DOHH2 (cell line): ENCODE results near the gene ERAL1.

Source experiments
- H3F3A ChIP-seq: fragments of 200-600 bp; sonication (generic), shearing (Covaris generic); 2 replicates; pipeline ENCODE4 v1.6.0; 2016; ENCODE audit warnings: antibody characterized with exemption, mild to moderate bottlenecking; ENCODE audit not compliant: control insufficient read depth, insufficient read depth
- H3K27ac ChIP-seq: fragments of 200-600 bp; sonication (generic); 2 replicates; pipeline ENCODE4 v1.5.1; 2014; ENCODE audit warnings: low read depth, mild to moderate bottlenecking, low read length, moderate library complexity
- H3K27me3 ChIP-seq: fragments of 200-600 bp; sonication (generic); 2 replicates; pipeline ENCODE4 v1.6.1; 2014; ENCODE audit warnings: mild to moderate bottlenecking, low read length, mixed read lengths; ENCODE audit not compliant: control insufficient read depth
- H3K36me3 ChIP-seq: fragments of 200-600 bp; sonication (generic); 2 replicates; pipeline ENCODE4 v1.6.1; 2014; ENCODE audit warnings: mild to moderate bottlenecking, low read length, moderate library complexity, mixed read lengths; ENCODE audit not compliant: control insufficient read depth
- H3K4me1 ChIP-seq: fragments of 200-600 bp; sonication (generic); 2 replicates; pipeline ENCODE4 v1.6.1; 2014; ENCODE audit warnings: mild to moderate bottlenecking, low read length, mixed read lengths; ENCODE audit not compliant: control insufficient read depth
- H3K4me2 ChIP-seq: fragments of 200-600 bp; sonication (generic); 2 replicates; pipeline ENCODE4 v1.6.0; 2014; ENCODE audit warnings: mild to moderate bottlenecking, low read length, moderate library complexity
- H3K4me3 ChIP-seq: fragments of 200-600 bp; sonication (generic); 2 replicates; pipeline ENCODE4 v1.5.1; 2014; ENCODE audit warnings: mild to moderate bottlenecking, low read length, mixed read lengths
- H3K79me2 ChIP-seq: fragments of 200-600 bp; sonication (generic); 2 replicates; pipeline ENCODE4 v1.6.1; 2014; ENCODE audit warnings: mild to moderate bottlenecking, low read length, mixed read lengths; ENCODE audit not compliant: control insufficient read depth
- H3K9me2 ChIP-seq: fragments of 200-600 bp; sonication (generic); replicated peaks from 2 replicates; pipeline ENCODE4 v1.6.1; 2014; ENCODE audit warnings: mild to moderate bottlenecking, low read length, mixed read lengths; ENCODE audit not compliant: control insufficient read depth
- H3K9me3 ChIP-seq: fragments of 200-600 bp; sonication (generic); 2 replicates; pipeline ENCODE4 v1.6.1; 2014; ENCODE audit warnings: antibody characterized with exemption, low read length, mixed read lengths; ENCODE audit not compliant: control insufficient read depth, insufficient read depth
- H4K20me1 ChIP-seq: fragments of 200-600 bp; sonication (generic); 2 replicates; pipeline ENCODE4 v1.6.0; 2014; ENCODE audit warnings: low read depth, mild to moderate bottlenecking, antibody characterized with exemption, low read length, moderate library complexity; ENCODE audit not compliant: control insufficient read depth, insufficient read depth
- EZH2phosphoT487 ChIP-seq: fragments of 200-600 bp; sonication (generic); IDR thresholded peaks from 2 replicates; pipeline ENCODE4 v1.6.1; 2017; ENCODE audit warnings: borderline replicate concordance, mild to moderate bottlenecking, antibody characterized with exemption, low read length, moderate library complexity, mixed read lengths
- TF ChIP-seq, protein P1 (sequence below): fragments of 200-600 bp; sonication (generic); IDR thresholded peaks from one replicate; pipeline ENCODE4 v1.5.1; 2014; ENCODE audit warnings: antibody characterized with exemption, mild to moderate bottlenecking, low read depth, low read length; ENCODE audit not compliant: poor library complexity, severe bottlenecking

ERAL1 gene

DNA sequence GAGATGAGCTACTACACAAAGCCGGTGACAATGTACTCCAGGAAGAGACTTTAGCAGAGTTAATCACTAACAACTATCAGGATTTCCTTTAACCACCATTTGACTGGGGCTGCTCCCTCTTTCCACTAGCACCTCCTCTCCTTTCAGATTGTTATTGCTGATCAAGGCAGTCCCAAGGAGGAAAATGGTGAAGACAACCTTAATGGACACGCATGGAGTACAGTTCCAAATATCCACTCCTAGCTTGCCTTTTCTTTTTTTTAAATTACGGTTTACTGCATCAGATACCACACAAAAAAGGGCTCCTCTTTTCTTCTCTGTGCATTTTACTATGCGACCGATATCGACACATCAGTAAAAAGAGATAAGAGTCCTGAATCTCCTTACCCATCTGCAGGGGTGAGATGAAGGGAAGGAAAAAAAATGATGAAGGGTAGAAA, 43.1 kb upstream of the ERAL1 start:
- TF ChIP-seq, protein P1, sequence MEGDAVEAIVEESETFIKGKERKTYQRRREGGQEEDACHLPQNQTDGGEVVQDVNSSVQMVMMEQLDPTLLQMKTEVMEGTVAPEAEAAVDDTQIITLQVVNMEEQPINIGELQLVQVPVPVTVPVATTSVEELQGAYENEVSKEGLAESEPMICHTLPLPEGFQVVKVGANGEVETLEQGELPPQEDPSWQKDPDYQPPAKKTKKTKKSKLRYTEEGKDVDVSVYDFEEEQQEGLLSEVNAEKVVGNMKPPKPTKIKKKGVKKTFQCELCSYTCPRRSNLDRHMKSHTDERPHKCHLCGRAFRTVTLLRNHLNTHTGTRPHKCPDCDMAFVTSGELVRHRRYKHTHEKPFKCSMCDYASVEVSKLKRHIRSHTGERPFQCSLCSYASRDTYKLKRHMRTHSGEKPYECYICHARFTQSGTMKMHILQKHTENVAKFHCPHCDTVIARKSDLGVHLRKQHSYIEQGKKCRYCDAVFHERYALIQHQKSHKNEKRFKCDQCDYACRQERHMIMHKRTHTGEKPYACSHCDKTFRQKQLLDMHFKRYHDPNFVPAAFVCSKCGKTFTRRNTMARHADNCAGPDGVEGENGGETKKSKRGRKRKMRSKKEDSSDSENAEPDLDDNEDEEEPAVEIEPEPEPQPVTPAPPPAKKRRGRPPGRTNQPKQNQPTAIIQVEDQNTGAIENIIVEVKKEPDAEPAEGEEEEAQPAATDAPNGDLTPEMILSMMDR = no peak
- no peak for TF ChIP-seq EZH2phosphoT487
- peaks cover 45% of the 10 kb centered on the region for H3K4me1 ChIP-seq
- no peaks in the 10 kb centered on the region for H3K9me3 ChIP-seq
- H3F3A ChIP-seq = peaks cover 14% of the 10 kb centered on the region; the same call in 1 of the 2 replicates
- H3K36me3 ChIP-seq = no peaks in the 10 kb centered on the region
- peak overlapping the region; percentile 70 for H3K4me2 ChIP-seq
- H3K27ac ChIP-seq = peak overlapping the region; percentile 70
- no peaks in the 10 kb centered on the region for H4K20me1 ChIP-seq
- no peaks in the 10 kb centered on the region for H3K27me3 ChIP-seq
- H3K79me2 ChIP-seq = peaks cover 79% of the 10 kb centered on the region
- no peaks in the 10 kb centered on the region for H3K9me2 ChIP-seq
- peak overlapping the region; percentile 81 for H3K4me3 ChIP-seq

- Histone ChIP-seq H3K4me3 (peak overlapping the region; percentile 81), H3K4me1 (peaks cover 45% of the 10 kb centered on the region), H3K27me3 (no peaks in the 10 kb centered on the region), H3K79me2 (peaks cover 81% of the 10 kb centered on the region), H3K4me2 (peak overlapping the region; percentile 70), H3K9me2 (no peaks in the 10 kb centered on the region), H4K20me1 (no peaks in the 10 kb centered on the region), H3K27ac (peak overlapping the region; percentile 70), H3K36me3 (no peaks in the 10 kb centered on the region), H3F3A (peaks cover 16% of the 10 kb centered on the region; the same call in 1 of the 2 replicates), H3K9me3 (no peaks in the 10 kb centered on the region)
- TF ChIP-seq, protein P1 = no peak
- TF ChIP-seq EZH2phosphoT487 = no peak
These were observed 42.6 kb upstream of the ERAL1 start for GRCh38 chr17:28812091-28812747.

- Histone ChIP-seq H3K4me1 (peaks cover 44% of the 10 kb centered on the region), H3K9me2 (no peaks in the 10 kb centered on the region), H3K36me3 (no peaks in the 10 kb centered on the region), H3F3A (peaks cover 16% of the 10 kb centered on the region; the same call in 1 of the 2 replicates), H3K79me2 (peaks cover 78% of the 10 kb centered on the region), H3K4me2 (peak overlapping the region; percentile 70), H3K27me3 (no peaks in the 10 kb centered on the region), H3K9me3 (no peaks in the 10 kb centered on the region), H3K4me3 (peak overlapping the region; percentile 81), H4K20me1 (no peaks in the 10 kb centered on the region), H3K27ac (peak overlapping the region; percentile 70)
- TF ChIP-seq, protein P1 = no peak
- no peak for TF ChIP-seq EZH2phosphoT487
These were observed 42.0 kb upstream of the ERAL1 start for GRCh38 chr17:28812748-28813377.
